Heart left ventricle (tissue), 16 donors: Measurements from ENCODE around the gene MLPH. TPM values are rescaled to one million over a fixed set of nuclear protein-coding genes. Genes with fewer than 3 reads are reported as not detected.
A peak's percentile ranks its signal among the peaks of the same experiment; 100 is the strongest.

Source experiments
- ATAC-seq, 4 donors: fragments of 200-7000 bp; cut with Tn5 transposase; one replicate each; pipeline ENCODE4 v1.9.1; 2020 to 2022; ENCODE audit warnings: moderate library complexity in 4 of 4, mild to moderate bottlenecking in 3 of 4, moderate number of reproducible peaks in 1 of 4
- DNase-seq, 5 donors: peaks; one replicate each; pipeline ENCODE4 v3.0.0-alpha.2; 2020
- H3K27ac ChIP-seq, 12 donors: fragments of 200-600 bp; sonication (generic) in 4 of 12; one replicate each; pipeline versions ENCODE4 v1.5.0 to v1.8.0; 2016 to 2022; ENCODE audit warnings: mild to moderate bottlenecking in 2 of 12
- H3K27me3 ChIP-seq, 9 donors: fragments of 200-600 bp; sonication (generic) in 2 of 9; one replicate each; pipeline versions ENCODE4 v1.5.1 to v1.8.0; 2016 to 2022; ENCODE audit warnings: mild to moderate bottlenecking in 3 of 9
- H3K36me3 ChIP-seq, 9 donors: fragments of 200-600 bp; sonication (generic) in 2 of 9; one replicate each; pipeline versions ENCODE4 v1.5.0 to v1.8.0; 2018 to 2022; ENCODE audit warnings: mild to moderate bottlenecking in 2 of 9
- H3K4me1 ChIP-seq, 12 donors: fragments of 200-600 bp; sonication (generic) in 4 of 12; one replicate each; pipeline versions ENCODE4 v1.5.0 to v1.8.0; 2016 to 2022; ENCODE audit warnings: mild to moderate bottlenecking in 3 of 12
- H3K4me3 ChIP-seq, 12 donors: fragments of 200-600 bp; sonication (generic) in 4 of 12; one replicate each; pipeline versions ENCODE4 v1.5.0 to v1.8.0; 2017 to 2022; ENCODE audit warnings: mild to moderate bottlenecking in 9 of 12, moderate library complexity in 4 of 12
- H3K9me3 ChIP-seq, 12 donors: fragments of 200-600 bp; sonication (generic) in 4 of 12; one replicate each; pipeline versions ENCODE4 v1.5.0 to v1.8.0; 2016 to 2022; ENCODE audit warnings: mild to moderate bottlenecking in 1 of 12
- CTCF ChIP-seq, 12 donors: fragments of 200-600 bp; sonication (generic) in 4 of 12; IDR thresholded peaks; one replicate each; pipeline versions ENCODE4 v1.5.0 to v1.8.0; 2018 to 2022; ENCODE audit warnings: antibody characterized with exemption in 12 of 12, mild to moderate bottlenecking in 5 of 12
- POLR2A ChIP-seq, 2 donors: fragments of 450-650 bp; IDR thresholded peaks; one replicate each; pipeline ENCODE4 v1.6.1; 2017; ENCODE audit warnings: antibody characterized with exemption in 2 of 2, mild to moderate bottlenecking in 2 of 2, moderate library complexity in 2 of 2
- whole genome bisulfite sequencing, 4 donors: extraction: QIAGEN DNeasy Blood & Tissue Kit in 2 of 4; methylation state at CpG; one replicate each; pipeline versions ENCODE4 v1.1.5 to v1.1.7; 2013 to 2018; 5-methylcytosine and 5-hydroxymethylcytosine counted together
- intact Hi-C, 10 donors: fragments of 100-400 bp; cut with DNase I; formaldehyde crosslinking; loops; one replicate each; pipeline versions ENCODE4 v1.11.1 to v1.14.2; 2022
- polyA plus RNA-seq, 2 donors: library from polyadenylated mRNA; stranded (reverse); fragments of 200-250 nt; gene quantifications; one replicate each; pipeline ENCODE4 v1.2.3, GENCODE V29; 2013
- total RNA-seq, 9 donors: library from RNA; depleted of rRNA in 2 of 9; stranded (reverse); fragments of >200 nt in 2 of 9; fragmentation: NEBNext Ultra II Directional in 3 of 9; extraction: Animal tissue kit (Norgen Biotek cat#: 25700) in 3 of 9; gene quantifications; one replicate each; pipeline versions ENCODE4 v1.1.0 to v1.2.4, GENCODE V29; 2016 to 2023
- donor health status: ischemic (EF 13 %, LVEDD 7.1; RV severe dilation, severe dysfunction).
- donor health status: healthy with polysubstance abuse.
- donor health status: DM: no; HTN: yes; CAD: no.
- donor health status: DM: no; HTN: no; CAD: no.
- donor health status: ischemic (EF 25% LVEDD 6.9; RV normal size, moderate dysfunction).
- donor health status: ischemic (EF 25% LVEDD 5.7; RV mildly dilated, moderate dysfunction).
- donor health status: healthy.
- donor health status: DM: yes; HTN: yes; CAD: no.
- donor health status: ischemic (EF 35%, LVEDD 5.7; RV mildly dilated, moderate dysfunction).
- donor health status: nonischemic (EF 11% LVEDD 7.7; RV severe dilation, severe dysfunction).
- donor health status: DM: yes; HTN: yes; CAD: no.
- donor health status: PGD.
- donor health status: ischemic (EF 29% LVEDD 5.4; RV normal size, mild dysfunction).
- donor health status: nonischemic (EF 23%, LVEDD 6.1; RV moderate dilation, normal function).

Gene MLPH
- total and polyA plus RNA-seq, 11 donors = 18.3 to 60.3 (median 30.7) TPM

GRCh38 chr2:237483018-237483731 is 3.9 kb upstream of the MLPH start:
- H3K27ac ChIP-seq = peak overlapping the region; percentile 4 to 87 (median 72)
- peaks cover 0 to 36% (median 10%) of the 10 kb centered on the region in 9 donors for H3K27me3 ChIP-seq
- ATAC-seq (peak in 1 of 4 donors; percentile 11), DNase-seq (no peak)
- no peaks in the 10 kb centered on the region for H3K9me3 ChIP-seq
- peaks cover 0 to 54% (median 16%) of the 10 kb centered on the region in 12 donors for H3K4me1 ChIP-seq
- intact Hi-C loops = no loop called here
- TF ChIP-seq CTCF (IDR thresholded peaks at IDR 0.05) (peak in 2 of 12 donors; percentile 14 to 22), POLR2A (IDR thresholded peaks at IDR 0.05) (no peak)
- 72 to 80% (median 75%) methylated on average over 7 to 9 of the region's 9 CpGs for WGBS, 4 donors
- no peaks in the 10 kb centered on the region for H3K36me3 ChIP-seq
- H3K4me3 ChIP-seq = no peak overlapping the region

GRCh38 chr2:237485304-237485703 is 1.7 kb upstream of the MLPH start:
- ATAC-seq (no peak), DNase-seq (no peak)
- Histone ChIP-seq H3K4me1 (peaks cover 0 to 58% (median 22%) of the 10 kb centered on the region in 12 donors), H3K36me3 (no peaks in the 10 kb centered on the region), H3K9me3 (peaks cover 0 to under 1% (median 0%) of the 10 kb centered on the region in 12 donors), H3K27ac (no peak overlapping the region), H3K4me3 (no peak overlapping the region), H3K27me3 (peaks cover 0 to 42% (median 10%) of the 10 kb centered on the region in 9 donors)
- 87 to 100% (median 93%) methylated on average over 1 of the region's 1 CpG for WGBS, 4 donors
- intact Hi-C loops = no loop called here
- TF ChIP-seq CTCF (IDR thresholded peaks at IDR 0.05) = no peak
- no peak for TF ChIP-seq POLR2A (IDR thresholded peaks at IDR 0.05)

- peaks cover 0 to 6% (median 0%) of the 10 kb centered on the region in 12 donors for H3K9me3 ChIP-seq
- H3K4me3 ChIP-seq = peak overlapping the region in 8 of 12 donors; percentile 51 to 65 (median 59)
- no peaks in the 10 kb centered on the region for H3K36me3 ChIP-seq
- intact Hi-C loops = no loop called here
- H3K27ac ChIP-seq = peak overlapping the region in 1 of 12 donors; percentile 83
- peaks cover 0 to 42% (median 10%) of the 10 kb centered on the region in 9 donors for H3K27me3 ChIP-seq
- peaks cover 0 to 62% (median 22%) of the 10 kb centered on the region in 12 donors for H3K4me1 ChIP-seq
- ATAC-seq (no peak), DNase-seq (no peak)
- TF ChIP-seq POLR2A (IDR thresholded peaks at IDR 0.05) (no peak), CTCF (IDR thresholded peaks at IDR 0.05) (no peak)
Observed at GRCh38 chr2:237485844-237486243, 1.2 kb upstream of the MLPH start.

- TF ChIP-seq POLR2A (IDR thresholded peaks at IDR 0.05) (no peak), CTCF (IDR thresholded peaks at IDR 0.05) (no peak)
- intact Hi-C loops = no loop called here
- Histone ChIP-seq H3K4me1 (peaks cover 0 to 63% (median 22%) of the 10 kb centered on the region in 12 donors), H3K36me3 (no peaks in the 10 kb centered on the region), H3K4me3 (peak overlapping the region; percentile 40 to 65 (median 58)), H3K9me3 (peaks cover 0 to 11% (median 4%) of the 10 kb centered on the region in 12 donors), H3K27ac (peak overlapping the region in 5 of 12 donors; percentile 60 to 90 (median 83)), H3K27me3 (peaks cover 0 to 42% (median 10%) of the 10 kb centered on the region in 9 donors)
- DNase-seq (no peak), ATAC-seq (no peak)
- WGBS, 4 donors = 1 to 9% (median 3%) methylated on average over 22 to 36 of the region's 36 CpGs
Observed at GRCh38 chr2:237486334-237486818, 675 bp upstream of the MLPH start.
